ENCODE results near the gene ST3GAL3. TPM values are rescaled to one million over a fixed set of nuclear protein-coding genes. Genes with fewer than 3 reads are reported as not detected.
A peak's percentile ranks its signal among the peaks of the same experiment; 100 is the strongest.

The ST3GAL3 gene
- total RNA-seq, 1 experiment from 2014 or later = 4.6 TPM

DNA sequence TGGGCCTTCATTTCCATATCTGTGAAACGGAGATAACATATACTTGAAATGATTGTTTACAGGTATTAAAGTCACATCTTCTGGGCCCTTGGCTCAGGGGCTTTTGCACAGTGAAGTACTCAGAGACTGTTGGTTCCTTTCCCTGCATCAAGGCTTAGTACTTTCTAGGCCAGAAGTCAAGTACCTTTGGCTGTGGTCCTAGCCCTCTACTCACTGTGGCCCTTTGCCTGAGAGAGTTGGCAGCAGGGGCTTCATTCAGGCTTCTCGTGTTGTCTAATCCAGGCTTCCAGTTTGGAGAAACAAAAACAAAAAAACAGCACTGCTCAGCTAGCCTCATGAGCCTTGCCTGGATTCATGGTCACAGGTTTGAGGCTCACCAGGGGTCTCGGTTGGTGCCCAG, 254.4 kb downstream of the ST3GAL3 start:
- DNase-seq (ENCODE audit: low spot score) = no peak

- DNase-seq (ENCODE audit: low spot score) = no peak
Measured at GRCh38 chr1:43962324-43962723, 255.0 kb downstream of the ST3GAL3 start.

GRCh38 chr1:43963006-43963405, 255.7 kb downstream of the ST3GAL3 start:
- no peak for DNase-seq (ENCODE audit: low spot score)

DNA sequence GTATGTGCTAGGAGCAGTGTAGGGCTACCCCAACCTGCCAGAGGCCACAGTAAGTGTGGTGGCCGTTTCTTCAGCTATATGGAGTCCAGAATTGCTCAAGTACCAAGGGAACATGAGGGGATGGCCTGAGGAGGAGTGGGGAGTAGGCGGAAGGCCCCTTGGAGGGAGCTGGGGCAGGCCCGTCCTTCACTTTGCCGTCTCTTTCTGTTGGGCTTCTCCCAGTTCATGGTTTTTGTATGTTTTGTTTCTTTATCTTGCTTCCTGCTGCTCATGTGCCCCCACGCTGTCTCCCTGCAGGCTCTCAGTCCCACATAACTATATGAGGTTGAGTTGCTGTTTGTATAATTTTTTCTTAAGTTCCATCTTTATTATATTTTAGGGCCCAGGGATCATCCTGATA, 256.6 kb downstream of the ST3GAL3 start:
- no peak for DNase-seq (ENCODE audit: low spot score)

DNA sequence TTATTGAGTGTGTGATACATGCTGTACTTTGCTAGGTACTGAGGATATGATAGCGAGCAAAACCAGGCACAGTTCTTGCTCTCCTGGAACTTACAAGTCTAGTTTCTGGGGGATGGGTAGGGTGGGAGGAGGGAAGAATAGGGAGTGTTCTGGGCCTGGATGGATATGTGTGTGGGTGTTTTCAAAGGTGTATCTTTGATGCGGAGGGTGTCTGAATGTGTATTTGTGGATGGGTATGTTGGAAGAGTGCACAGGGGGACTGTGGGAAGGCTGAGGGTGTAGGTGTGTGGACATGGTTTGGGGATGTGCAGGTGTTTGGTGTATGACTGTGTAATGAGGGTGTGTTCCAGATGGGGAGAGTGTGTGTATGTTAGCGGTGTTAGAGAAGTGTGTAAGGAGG, 258.0 kb downstream of the ST3GAL3 start:
- no peak for DNase-seq (ENCODE audit: low spot score)

DNA sequence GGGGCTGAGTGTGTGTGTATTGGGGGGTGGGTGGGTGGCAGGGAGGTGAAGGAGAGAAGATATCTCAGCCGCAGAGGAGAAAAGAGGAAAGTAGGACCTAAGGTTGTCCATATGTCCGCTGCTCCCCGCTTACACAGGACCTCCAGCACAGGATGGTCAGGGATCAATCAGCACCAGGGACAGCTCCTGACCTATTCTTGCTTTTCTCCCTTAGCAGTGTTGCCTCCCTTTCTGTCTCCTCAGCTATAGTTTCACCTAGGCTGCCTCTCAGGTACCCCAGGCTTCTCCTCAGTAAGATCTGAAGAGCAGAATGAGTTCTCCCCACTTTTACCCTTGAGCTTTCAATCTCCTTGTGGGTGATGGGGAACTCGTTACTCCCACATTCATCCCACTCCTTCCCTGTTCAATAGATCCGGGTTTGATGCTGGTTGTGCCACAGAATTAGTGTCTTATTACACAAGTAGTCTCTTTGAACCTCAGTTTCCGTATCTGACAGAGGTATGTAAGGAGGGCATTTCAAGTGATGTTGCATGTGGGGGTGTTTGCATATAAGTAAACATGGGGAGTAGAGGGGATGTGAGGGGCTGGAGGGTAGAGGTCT, 261.1 kb downstream of the ST3GAL3 start:
- peak; percentile 55 for DNase-seq (ENCODE audit: low spot score)

DNA sequence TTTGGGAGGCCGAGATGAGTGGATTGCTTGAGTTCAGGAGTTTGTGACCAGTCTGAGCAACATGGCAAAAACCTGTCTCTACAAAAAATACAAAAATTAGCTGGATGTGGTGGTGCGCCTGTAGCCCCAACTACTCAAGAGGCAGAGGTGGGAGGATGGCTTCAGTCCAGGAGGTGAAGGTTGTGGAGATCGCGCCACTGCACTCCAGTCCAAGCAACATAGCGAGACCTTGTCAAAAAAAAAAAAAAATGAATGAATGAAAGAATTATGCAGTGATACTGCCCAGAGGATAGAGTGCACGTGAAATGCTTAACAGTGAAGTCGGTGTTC, 262.0 kb downstream of the ST3GAL3 start:
- DNase-seq (ENCODE audit: low spot score) = no peak

GRCh38 chr1:43969746-43970466, 262.6 kb downstream of the ST3GAL3 start, which contains the start of gene DPH2:
TSS of gene DPH2 (plus strand) at chr1:43970010. CDS start at chr1:43970176, 166 bp downstream.
- peak; percentile 97 for DNase-seq (ENCODE audit: low spot score)

DNA sequence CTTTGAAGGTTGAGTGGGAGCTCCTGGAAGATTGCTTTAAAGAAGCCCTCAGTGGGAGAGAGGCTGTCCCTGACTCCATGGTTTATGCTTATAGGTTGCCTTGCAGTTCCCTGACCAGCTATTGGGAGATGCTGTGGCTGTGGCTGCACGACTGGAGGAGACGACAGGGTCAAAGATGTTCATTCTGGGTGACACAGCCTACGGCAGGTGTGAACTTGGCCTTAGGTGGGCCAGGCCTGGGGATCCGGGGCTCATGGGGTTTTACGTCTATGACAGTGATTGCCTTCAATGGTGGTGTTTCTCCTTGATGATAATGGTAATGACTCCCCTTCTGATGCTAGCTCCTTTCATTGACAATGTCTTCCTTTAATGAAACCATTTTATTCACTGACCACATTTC, 263.2 kb downstream of the ST3GAL3 start:
- DNase-seq (ENCODE audit: low spot score) = peak; percentile 5

- no peak for DNase-seq (ENCODE audit: low spot score)
Measured at GRCh38 chr1:43970911-43971310, 263.6 kb downstream of the ST3GAL3 start.

DNA sequence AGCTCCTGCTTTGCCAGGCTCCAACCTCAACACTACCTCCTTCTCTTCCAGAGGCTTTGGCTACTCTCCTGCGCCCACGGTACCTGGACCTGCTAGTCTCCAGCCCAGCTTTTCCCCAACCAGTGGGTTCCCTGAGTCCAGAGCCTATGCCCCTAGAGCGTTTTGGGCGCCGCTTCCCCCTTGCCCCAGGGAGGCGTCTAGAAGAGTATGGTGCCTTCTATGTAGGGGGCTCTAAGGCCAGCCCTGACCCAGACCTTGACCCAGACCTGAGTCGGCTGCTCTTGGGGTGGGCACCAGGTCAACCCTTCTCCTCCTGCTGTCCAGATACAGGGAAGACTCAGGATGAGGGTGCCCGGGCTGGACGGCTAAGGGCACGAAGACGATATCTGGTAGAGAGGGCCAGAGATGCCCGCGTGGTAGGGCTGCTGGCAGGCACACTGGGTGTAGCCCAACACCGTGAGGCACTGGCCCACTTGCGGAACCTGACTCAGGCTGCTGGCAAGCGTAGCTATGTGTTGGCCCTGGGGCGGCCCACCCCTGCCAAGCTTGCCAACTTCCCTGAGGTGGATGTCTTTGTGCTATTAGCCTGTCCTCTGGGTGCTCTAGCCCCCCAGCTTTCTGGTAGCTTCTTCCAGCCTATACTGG, 264.1 kb downstream of the ST3GAL3 start:
- no peak for DNase-seq (ENCODE audit: low spot score)

DNA sequence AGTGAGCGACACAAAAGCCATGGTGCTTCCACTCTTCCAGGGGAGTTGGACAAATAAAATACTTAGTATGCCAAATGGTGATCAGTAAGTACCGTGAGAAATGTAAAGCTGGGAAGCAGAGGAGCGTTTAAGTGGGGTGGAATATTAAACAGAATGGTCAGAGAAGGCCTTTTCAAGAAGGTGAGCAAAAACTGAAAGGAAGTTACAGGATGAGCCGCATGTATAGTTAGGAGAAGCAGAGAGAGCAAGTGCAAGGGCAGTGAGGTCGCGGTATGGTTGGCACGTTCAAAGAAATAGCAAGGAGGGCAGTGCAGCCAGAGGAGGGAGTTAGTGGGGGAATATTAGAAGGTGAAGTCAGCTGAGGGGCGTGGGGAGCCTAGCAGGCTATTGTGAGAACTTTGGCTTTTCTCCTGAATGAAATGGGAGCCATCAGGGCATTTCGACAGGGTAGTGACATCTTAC, 266.7 kb downstream of the ST3GAL3 start:
- peak; percentile 4 for DNase-seq (ENCODE audit: low spot score)

DNA sequence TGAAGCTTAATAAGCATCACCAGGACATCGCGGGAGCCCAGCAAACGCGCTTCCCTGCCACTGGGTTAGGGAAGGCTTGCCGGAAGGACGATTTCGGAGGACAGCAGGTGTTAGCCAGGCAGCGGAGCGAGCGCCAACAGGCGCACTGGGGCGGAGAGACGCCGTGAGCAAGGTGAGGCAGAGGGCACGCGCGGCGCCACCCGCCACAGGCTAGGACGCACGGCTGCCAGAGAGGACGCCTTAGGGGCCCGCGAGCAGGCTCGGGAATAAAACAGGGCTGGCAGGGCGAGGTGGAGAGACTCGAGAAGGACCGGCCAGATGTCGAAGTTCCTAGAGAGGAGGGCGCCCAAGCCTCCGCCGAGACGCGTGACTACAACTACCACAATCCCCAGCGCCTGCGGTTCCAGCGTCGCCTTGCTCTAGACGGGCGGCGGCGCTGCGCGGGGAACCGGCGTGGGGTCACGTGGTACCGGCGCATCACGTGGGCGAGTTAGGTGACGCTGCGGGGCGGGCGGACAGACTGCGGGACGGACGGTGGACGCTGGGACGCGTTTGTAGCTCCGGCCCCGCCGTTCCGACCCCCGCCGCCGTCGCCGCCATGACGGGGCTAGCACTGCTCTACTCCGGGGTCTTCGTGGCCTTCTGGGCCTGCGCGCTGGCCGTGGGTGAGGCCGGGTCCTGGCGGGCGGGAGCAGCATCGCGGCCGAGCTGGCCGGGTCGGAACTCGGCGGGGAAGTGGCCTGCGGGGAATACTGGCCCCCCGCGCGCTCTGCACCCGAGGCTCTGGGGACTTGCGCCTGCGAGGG, 267.3 kb downstream of the ST3GAL3 start, which contains the start of gene ATP6V0B:
Gene ATP6V0B, plus strand, starts transcription at position 518 of the 806 bp plus-strand sequence. Its CDS starts 81 bp downstream, at position 599.
- DNase-seq (ENCODE audit: low spot score) = peak; percentile 97

DNA sequence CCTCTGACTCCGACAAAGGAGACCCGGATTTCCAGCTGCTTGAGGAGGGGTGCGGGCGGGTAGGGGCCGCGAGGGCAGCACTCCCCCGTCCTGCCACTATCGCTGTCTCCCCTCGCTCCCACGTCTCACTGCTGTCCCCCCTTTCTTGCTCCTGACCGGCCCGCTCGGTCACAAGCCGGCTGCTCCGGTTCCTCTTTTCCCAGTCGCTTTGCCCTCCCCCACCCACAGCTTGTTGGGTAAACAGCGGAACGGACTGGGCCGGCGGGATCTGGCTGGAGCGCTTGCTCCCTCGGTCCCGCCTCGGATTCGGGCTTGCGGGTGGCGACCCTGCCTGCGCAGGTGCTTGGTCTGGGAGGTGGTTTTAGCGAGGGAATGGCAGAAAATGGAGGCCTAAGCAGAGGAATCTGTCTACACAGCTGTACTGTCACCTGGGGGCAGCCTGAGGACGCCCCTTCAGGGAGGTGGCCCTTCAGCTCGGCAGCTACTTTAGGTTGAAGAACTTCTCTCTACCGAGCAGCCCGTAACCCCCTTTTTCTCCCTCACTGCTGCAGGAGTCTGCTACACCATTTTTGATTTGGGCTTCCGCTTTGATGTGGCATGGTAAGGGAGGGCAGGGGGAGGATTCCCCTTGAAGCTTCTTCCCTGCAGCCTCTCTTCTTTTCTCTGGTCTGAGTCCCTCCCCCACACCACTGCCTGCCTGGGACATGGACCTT, 268.1 kb downstream of the ST3GAL3 start:
- DNase-seq (ENCODE audit: low spot score) = peak; percentile 50

GRCh38 chr1:43976045-43976444, 268.7 kb downstream of the ST3GAL3 start:
- DNase-seq (ENCODE audit: low spot score) = no peak

GRCh38 chr1:43976890-43977289, 269.6 kb downstream of the ST3GAL3 start:
- no peak for DNase-seq (ENCODE audit: low spot score)

- DNase-seq (ENCODE audit: low spot score) = no peak
Measured at GRCh38 chr1:43977376-43978263, 270.3 kb downstream of the ST3GAL3 start.

- DNase-seq (ENCODE audit: low spot score) = no peak
Measured at GRCh38 chr1:43978264-43978550, 270.9 kb downstream of the ST3GAL3 start.

DNA sequence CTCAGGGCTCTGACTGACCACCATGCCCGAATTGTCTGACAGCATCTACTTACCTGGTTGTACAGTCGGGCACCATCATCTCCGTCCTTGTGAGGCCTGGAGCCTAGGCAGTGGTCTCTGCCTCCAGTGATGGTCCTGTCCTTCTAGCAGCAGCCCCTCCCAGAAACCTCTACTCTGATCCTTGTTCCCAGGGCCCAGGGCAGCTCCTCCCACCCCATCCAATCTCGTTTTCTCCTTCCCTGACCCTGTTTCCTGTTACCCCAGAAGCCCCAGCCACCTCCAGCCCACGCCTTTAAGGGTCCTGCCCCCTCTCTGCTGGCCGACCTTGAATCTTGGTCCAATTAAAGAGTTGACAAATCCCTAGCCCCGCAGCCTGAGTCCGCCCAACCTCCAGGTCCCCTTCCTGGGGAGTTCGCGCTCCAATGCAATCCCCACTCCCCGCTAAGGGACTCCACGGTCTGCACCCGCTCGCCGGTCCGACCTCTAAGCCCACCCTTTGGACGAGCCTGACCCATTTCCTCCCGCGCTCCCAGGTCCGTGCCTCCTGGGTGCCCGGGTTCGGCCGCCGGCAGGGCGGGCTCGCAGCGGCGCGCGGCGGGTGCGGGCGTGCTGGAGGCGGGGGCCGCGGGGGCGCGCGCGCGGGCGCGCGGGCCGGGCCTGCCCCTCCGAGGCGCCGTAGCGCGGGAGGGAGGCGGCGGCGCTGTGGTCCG, 271.4 kb downstream of the ST3GAL3 start, which contains the start of gene B4GALT2:
Gene B4GALT2, plus strand, starts transcription at position 660 of the 710 bp plus-strand sequence. CDS start 1,951 bp downstream, outside the sequence.
- peak; percentile 25 for DNase-seq (ENCODE audit: low spot score)

DNA sequence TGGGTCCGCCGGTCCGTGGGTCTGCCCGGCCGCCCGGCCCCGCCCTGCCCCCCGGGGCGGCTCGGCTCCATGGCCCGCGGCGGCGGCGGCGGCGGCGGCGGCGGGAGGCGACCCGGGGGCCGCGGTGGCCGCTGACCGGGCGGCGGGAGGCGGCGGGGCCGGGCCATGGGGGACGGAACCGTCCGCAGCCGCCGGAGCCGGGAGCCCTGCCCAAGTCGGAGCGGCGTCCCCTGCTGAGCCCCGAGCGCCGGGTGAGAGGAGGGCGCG, 271.9 kb downstream of the ST3GAL3 start:
- no peak for DNase-seq (ENCODE audit: low spot score)
